LoVo (cell line): Measurements from ENCODE around the gene CALML3.

ENCODE experiments used
- DNase-seq: peaks from one replicate; pipeline ENCODE4 v3.0.0-alpha.2; 2016; ENCODE audit warnings: low spot score

CALML3 gene

DNA sequence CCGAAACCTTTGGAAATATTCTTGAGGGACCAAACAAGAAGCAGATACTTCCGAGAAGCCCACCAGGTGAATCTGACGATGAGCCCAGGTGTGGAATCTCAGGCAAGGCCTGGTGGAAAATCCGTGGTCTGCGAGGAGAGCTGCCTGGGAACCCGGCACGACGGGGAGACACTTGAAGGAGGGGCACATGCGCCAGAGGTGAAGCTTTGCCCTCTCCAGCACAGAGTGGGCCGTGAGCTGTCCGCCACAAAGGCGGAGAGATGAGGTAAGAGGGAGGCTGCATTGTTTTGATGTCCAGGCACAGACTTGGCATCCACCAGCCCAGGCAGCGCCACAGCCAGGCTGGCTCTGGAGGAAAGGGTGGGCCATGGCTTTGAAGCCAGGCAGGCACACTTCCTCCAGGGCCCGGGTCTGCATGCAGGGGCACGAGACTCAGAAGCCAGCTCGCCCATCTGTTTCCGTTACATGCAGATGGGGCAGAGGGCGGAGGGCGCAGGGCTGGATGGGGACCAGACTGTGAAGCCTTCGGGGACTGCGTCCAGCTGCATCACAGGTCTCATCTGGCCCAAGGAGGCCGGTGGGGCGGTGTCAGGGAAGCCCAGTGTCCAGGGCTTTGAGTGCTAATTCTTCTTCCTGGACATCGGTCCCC is 45.4 kb downstream of the CALML3 start:
- no peak for DNase-seq

DNA sequence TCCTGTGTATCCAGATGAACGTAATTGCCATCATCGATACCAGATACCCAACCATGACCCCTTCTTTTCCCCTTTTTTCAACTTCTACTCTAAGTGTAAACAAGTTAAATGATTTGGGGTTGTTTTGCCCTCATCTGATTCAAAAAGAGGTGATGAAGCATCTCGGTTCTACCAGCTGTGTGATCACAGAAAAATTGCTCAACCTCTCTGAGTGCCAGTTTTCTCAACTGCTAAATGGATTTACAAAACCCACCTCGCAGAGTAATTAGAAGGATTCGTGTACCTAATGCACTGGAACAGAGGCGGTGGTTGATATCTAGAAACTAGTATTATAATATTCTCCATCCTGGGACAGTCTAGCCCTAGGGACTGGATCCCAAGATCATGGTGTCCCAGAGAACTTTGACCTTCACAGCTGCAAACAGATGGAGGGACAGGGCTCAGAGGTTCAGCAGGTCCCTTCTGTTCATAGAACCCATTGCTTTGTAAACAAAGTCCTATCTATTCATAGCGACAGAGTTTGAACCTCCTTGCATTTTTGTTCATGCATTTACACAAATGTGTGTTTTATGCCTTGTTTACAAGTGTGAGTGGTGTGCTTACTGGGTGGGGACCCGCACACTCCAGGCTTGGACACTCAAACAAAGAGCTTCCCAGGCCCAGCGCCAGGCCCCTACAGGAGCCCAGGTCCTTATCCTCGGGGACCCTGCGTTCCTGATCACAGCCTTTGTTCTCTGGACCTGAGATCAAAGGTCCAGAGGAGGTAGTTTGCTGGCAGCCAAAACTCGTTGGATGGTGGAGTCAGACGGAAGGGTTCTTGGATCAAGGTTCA is 46.4 kb downstream of the CALML3 start:
- DNase-seq: no peak

DNA sequence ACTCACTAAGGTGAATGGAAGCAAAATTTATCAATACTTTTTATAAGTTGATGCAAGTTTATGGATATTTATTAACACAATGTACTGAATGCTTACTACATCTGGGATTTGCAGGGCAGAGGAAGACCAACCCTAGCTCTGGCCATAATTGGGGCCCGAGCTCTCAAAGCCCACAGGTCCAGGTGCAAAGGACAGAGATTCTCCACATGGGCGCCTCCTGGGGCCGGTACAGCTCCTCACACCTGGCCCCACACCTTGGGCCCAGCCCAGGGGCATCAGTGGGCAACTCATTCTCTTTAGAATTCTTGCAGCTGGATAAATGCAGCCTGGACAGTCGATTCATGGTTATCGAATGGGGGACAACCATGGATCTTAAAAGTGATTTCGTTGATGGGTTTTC is 47.1 kb downstream of the CALML3 start:
- no peak for DNase-seq

DNA sequence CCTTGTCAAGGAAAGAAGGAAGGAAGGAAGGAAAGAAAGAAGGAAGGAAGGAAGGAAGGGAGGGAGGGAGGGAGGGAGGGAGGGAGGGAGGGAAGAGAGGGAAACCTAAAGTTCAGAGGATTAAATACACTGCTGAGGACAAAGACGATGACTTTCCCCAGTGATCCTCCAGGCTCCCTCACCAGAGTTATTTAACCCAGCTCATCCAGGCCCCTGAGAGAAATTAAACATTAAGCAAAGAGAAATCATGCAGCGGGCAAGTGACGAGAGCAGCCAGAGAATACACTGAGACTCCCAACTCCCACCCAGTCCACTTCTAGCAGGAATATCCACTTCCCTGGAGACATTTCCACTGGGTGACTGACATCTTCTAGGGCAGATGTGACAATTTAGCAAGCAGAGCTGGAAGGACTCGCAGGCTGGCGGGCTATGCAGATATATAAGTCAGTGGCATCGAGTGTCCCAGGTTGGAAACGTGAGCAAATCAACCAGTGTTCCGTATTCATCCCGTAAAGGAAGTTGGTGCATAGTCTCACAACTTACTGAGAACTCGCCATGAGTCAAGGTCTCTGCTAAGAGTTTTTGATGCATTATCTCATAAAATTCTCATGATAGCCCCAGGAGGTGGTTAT is 48.7 kb downstream of the CALML3 start:
- DNase-seq: no peak

DNA sequence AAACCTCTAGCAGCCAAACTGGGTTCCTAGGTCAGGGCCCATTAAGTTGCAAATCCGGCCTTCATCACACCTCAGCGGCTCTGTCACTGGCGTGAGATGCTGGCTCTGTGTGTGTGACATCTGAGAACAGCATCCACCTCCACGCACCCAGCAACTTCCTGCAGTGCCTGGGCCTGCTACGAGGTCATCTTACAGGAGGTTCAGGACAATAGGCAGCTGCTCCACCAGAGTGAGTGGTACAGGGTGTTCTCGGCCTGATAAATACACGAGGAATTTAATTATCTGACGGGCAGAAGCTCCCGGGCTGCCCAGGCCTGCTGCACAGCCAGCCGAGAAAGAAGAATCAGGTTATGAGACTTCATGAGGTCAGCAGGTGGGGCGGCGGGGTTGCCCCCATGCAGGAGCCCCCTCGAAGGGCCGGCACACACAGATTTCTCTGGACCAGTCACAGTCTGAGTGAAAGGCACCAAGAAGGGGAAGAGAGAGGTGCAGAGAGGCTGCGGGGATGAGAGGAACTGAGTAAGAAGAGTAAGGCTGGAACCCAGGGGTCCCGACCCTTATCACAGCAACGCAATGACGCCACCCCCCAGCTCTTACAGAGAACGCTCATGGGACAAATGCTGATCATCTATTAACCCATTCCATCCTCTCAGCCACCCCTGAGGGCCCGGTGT is 49.3 kb downstream of the CALML3 start:
- DNase-seq: no peak

DNA sequence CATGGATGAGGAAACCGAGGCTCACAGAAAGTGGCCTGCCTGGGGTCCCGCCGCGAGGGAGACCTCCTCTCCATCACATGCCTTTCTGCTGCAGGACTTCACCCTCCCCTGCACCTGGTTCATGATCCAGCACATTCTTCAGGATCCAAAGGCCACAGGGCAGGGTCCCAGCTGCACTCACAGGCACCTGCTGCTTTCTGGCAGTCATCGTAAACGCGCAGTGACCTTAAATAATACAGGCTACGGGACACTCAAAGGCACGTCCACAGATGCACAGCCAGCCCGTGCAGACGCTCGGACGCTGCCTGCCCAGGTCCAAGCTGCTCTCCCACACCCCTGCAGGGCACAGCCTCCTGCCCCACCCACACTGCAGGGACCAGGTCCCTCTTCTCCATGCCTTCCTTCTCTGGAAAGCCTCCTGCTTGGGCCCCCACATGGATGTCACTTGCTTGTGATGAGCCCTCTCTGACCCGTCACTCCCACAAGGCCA is 49.9 kb downstream of the CALML3 start:
- DNase-seq: no peak

DNA sequence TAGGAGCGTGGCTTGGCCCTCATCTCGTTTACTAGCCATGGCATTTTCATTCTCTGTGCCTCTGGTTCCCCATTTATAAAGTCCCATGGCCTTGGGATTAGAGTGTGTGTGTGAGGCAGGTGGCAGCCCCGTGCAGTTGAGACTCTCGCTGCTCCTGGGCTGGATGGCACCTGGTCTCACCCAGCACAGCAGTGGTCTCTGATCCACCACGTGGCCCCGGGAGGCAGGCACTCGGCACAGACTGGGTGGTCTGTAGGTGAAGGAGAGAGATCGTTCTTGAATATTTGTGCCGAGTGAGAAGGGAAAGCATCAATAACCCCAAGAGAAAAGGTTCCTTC is 50.4 kb downstream of the CALML3 start:
- no peak for DNase-seq

DNA sequence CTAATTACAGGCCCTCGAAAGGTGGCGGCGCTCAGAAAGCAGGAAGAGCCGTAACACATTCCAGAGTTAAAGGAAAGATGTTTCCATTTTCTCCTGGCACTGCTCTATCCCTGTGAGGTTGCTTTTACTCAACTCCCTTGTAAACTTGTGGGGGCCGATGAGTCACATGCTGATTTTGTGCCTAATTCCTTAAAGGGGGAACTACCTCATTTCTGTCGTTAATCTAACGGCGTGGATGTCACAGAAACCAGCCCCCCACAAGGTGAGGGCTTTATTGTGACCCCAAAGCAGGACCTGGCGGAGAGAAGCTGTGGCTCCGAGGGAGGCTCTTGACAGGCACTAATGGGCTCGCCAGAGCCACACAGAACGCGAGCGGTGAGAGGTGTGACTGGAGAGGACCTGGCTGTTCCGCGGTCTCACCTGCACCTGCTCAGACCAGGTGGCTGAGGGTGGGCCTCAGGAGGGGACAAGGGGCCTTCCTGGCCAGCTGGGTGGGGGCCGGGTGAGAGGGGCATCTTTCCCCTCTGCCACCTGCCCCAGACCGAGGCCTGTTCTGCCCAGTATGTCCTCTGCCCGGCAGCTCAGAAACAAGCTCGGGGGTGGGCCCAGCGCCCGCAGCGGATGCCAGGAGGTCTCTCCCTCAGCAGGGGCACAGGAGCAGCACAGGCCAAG is 50.9 kb downstream of the CALML3 start:
- DNase-seq: no peak

DNA sequence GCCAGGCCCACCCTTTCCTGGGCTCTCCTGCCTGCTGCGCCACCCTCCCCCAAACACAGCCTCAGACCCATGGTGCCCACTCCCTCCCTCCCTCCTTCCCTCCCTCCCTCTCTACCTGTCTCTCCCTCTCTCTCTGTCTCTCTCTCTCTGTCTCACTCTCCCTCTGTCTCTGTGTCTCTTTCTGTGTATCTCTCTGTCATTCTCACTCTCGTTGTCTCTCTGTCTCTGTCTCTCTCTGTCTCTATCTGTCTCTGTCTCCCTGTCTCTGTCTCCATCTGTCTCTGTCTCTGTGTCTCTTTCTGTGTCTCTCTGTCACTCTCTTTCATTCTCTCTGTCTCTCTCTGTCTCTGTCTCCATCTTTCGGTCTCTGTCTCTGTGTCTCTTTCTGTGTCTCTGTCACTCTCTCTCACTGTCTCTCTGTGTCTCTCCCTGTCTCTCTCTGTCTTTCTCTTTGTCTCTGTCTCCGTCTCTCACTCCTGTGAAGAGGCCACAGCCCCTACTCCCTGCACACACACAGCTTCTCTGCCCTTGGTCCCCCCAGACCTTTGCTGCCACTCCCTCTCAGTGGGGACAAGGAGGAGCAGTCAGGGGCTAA is 51.5 kb downstream of the CALML3 start:
- DNase-seq: no peak
